ENCODE results near the gene L3MBTL4.

The L3MBTL4 gene

GRCh38 chr18:5914016-5914415, 500.7 kb downstream of the L3MBTL4 start:
- DNase-seq (ENCODE audit: insufficient read length, low spot score), result no peak
- FAIRE-seq, result no peak
- no peak for TF ChIP-seq CTCF (IDR thresholded peaks at IDR 0.05; ENCODE audit: insufficient read depth, missing control alignments)

DNA sequence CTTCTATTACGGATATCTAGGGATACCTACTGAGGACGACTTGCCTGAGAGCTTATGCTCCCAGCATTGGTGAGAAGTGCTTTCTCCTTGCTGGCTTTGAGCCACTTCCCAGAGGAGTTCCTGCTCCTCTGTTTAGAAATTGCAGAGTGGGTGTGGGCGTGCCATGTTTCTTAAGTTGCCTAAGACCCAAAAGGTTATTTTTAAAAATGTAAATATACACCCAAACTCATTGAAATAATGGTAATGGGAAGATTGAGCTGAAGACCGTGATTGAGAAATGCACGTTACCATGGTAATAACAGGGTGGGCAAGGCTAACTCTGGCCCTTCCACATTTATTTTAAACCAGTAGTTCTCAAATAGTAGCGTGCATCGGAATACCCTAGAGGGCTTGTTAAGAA, 502.1 kb downstream of the L3MBTL4 start:
- no peak for TF ChIP-seq CTCF (IDR thresholded peaks at IDR 0.05; ENCODE audit: insufficient read depth, missing control alignments)
- FAIRE-seq (no peak), DNase-seq (ENCODE audit: insufficient read length, low spot score) (no peak)

DNA sequence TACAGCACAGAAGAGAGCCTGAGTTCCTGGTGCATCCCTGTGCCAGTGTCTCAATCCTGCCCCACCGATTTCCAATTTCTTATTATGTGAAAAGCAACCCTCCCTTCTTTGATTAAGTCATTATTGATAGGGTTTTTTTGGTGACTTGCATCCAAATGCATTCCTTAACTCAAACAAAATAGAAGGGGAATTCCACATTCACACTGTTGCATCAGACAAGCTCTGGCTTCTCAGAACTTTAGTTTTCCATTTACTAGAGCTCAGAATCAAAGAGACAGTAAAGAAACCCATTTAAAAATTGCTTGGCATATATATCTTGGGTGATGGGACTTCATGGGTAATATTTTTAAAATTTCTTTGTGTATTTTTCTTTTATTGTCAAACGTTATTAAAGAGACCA, 505.6 kb downstream of the L3MBTL4 start:
- no peak for TF ChIP-seq CTCF (IDR thresholded peaks at IDR 0.05; ENCODE audit: insufficient read depth, missing control alignments)
- FAIRE-seq (no peak), DNase-seq (ENCODE audit: insufficient read length, low spot score) (no peak)
